ENCODE results near the gene CACNA1E. TPM values are rescaled to one million over a fixed set of nuclear protein-coding genes. Genes with fewer than 3 reads are reported as not detected.

Gene CACNA1E
- total RNA-seq, 6 donors from 2014 or later: 0.17 to 1.4 (median 0.51) TPM

- DNase-seq: peak in 1 of 2 donors; percentile 61
These were observed 250.2 kb downstream of the CACNA1E start for GRCh38 chr1:181733486-181733885.

GRCh38 chr1:181737056-181737455, 253.7 kb downstream of the CACNA1E start:
- WGBS, 2 donors: 61 to 70% methylated on average over 5 of the region's 5 CpGs
- ATAC-seq (ENCODE audit: low FRiP score in 2 of 2): no peak
- TF ChIP-seq EP300 (IDR thresholded peaks at IDR 0.05) (no peak), CTCF (IDR thresholded peaks at IDR 0.05) (no peak), POLR2A (IDR thresholded peaks at IDR 0.05) (no peak), POLR2AphosphoS5 (IDR thresholded peaks at IDR 0.05) (no peak)

More at GRCh38 chr1:181733486-181733885, 250.2 kb downstream of the CACNA1E start:
- no peaks in the 10 kb centered on the region for H3K27me3 ChIP-seq
- WGBS, 2 donors: 73 to 89% methylated on average over 5 to 14 of the region's 14 CpGs
- no peaks in the 10 kb centered on the region for H3K36me3 ChIP-seq
- no peak overlapping the region for H3K4me3 ChIP-seq
- H3K27ac ChIP-seq: no peak overlapping the region
- no peaks in the 10 kb centered on the region for H3K4me1 ChIP-seq
- no peaks in the 10 kb centered on the region for H3K9me3 ChIP-seq
- no peak for ATAC-seq (ENCODE audit: low FRiP score in 2 of 2)
- no peak for TF ChIP-seq EP300 (IDR thresholded peaks at IDR 0.05)
- no peak for TF ChIP-seq POLR2AphosphoS5 (IDR thresholded peaks at IDR 0.05)
- no peak for TF ChIP-seq CTCF (IDR thresholded peaks at IDR 0.05)
- no peak for TF ChIP-seq POLR2A (IDR thresholded peaks at IDR 0.05)

GRCh38 chr1:181739214-181739613, 255.9 kb downstream of the CACNA1E start:
- no peak for ATAC-seq (ENCODE audit: low FRiP score in 2 of 2)

More at GRCh38 chr1:181737056-181737455, 253.7 kb downstream of the CACNA1E start:
- no peak overlapping the region for H3K27ac ChIP-seq
- H3K4me1 ChIP-seq: no peaks in the 10 kb centered on the region
- DNase-seq: no peak
- H3K36me3 ChIP-seq: no peaks in the 10 kb centered on the region
- H3K27me3 ChIP-seq: no peaks in the 10 kb centered on the region
- no peaks in the 10 kb centered on the region for H3K9me3 ChIP-seq
- no peak overlapping the region for H3K4me3 ChIP-seq

GRCh38 chr1:181742426-181742825, 259.1 kb downstream of the CACNA1E start:
- H3K4me3 ChIP-seq: no peak overlapping the region
- no peak for ATAC-seq (ENCODE audit: low FRiP score in 2 of 2)
- TF ChIP-seq POLR2AphosphoS5 (IDR thresholded peaks at IDR 0.05) (no peak), CTCF (IDR thresholded peaks at IDR 0.05) (no peak), POLR2A (IDR thresholded peaks at IDR 0.05) (no peak), EP300 (IDR thresholded peaks at IDR 0.05) (no peak)
- H3K36me3 ChIP-seq: no peaks in the 10 kb centered on the region
- no peak overlapping the region for H3K27ac ChIP-seq
- H3K9me3 ChIP-seq: no peaks in the 10 kb centered on the region
- 33 to 53% methylated on average over 4 of the region's 4 CpGs for WGBS, 2 donors
- DNase-seq: no peak
- peaks cover 0 to 4% (median 0%) of the 10 kb centered on the region in 4 donors for H3K4me1 ChIP-seq
- no peaks in the 10 kb centered on the region for H3K27me3 ChIP-seq

More at GRCh38 chr1:181739214-181739613, 255.9 kb downstream of the CACNA1E start:
- Histone ChIP-seq H3K4me3 (no peak overlapping the region), H3K27ac (no peak overlapping the region), H3K9me3 (no peaks in the 10 kb centered on the region), H3K27me3 (no peaks in the 10 kb centered on the region), H3K36me3 (no peaks in the 10 kb centered on the region), H3K4me1 (peaks cover 0 to 4% (median 0%) of the 10 kb centered on the region in 4 donors)
- TF ChIP-seq POLR2A (IDR thresholded peaks at IDR 0.05): no peak
- TF ChIP-seq CTCF (IDR thresholded peaks at IDR 0.05): no peak
- TF ChIP-seq POLR2AphosphoS5 (IDR thresholded peaks at IDR 0.05): no peak
- TF ChIP-seq EP300 (IDR thresholded peaks at IDR 0.05): no peak
- 74 to 81% methylated on average over 9 of the region's 9 CpGs for WGBS, 2 donors
- no peak for DNase-seq

- H3K9me3 ChIP-seq: no peaks in the 10 kb centered on the region
- no peak overlapping the region for H3K4me3 ChIP-seq
- TF ChIP-seq CTCF (IDR thresholded peaks at IDR 0.05) (no peak), POLR2A (IDR thresholded peaks at IDR 0.05) (no peak), POLR2AphosphoS5 (IDR thresholded peaks at IDR 0.05) (no peak), EP300 (IDR thresholded peaks at IDR 0.05) (no peak)
- DNase-seq (peak in 1 of 2 donors; percentile 65), ATAC-seq (ENCODE audit: low FRiP score in 2 of 2) (peak in 1 of 2 donors; percentile 56)
- peaks cover 0 to 4% (median 0%) of the 10 kb centered on the region in 4 donors for H3K4me1 ChIP-seq
- H3K27ac ChIP-seq: no peak overlapping the region
- H3K27me3 ChIP-seq: no peaks in the 10 kb centered on the region
- no peaks in the 10 kb centered on the region for H3K36me3 ChIP-seq
- WGBS, 2 donors: 53 to 56% methylated on average over 6 of the region's 6 CpGs
These were observed 260.6 kb downstream of the CACNA1E start for GRCh38 chr1:181743878-181744312.
